PC-3 (cell line): ENCODE data around the gene EVL. TPM values are rescaled to one million over a fixed set of nuclear protein-coding genes. Genes with fewer than 3 reads are reported as not detected.

Source experiments
- ATAC-seq: fragments of 200-7000 bp; cut with Tn5 transposase; 2 replicates; pipeline ENCODE4 v1.9.1; 2020; ENCODE audit warnings: mild to moderate bottlenecking, moderate library complexity
- BruUV-seq: library from RNA; stranded (reverse); fragments of 400-500 nt; replicated peaks from 2 replicates; lab custom pipeline; 2021; lab: Mats Ljungman, UMichigan
- CTCF ChIA-PET: fragments of 300-600 bp; sonication (Branson Sonifier 250); formaldehyde crosslinking; loops from one replicate; lab custom pipeline; 2022; ENCODE audit warnings: antibody characterized with exemption; lab: Charles Lee
- POLR2A ChIA-PET: fragments of 300-600 bp; sonication (Branson Sonifier 250); formaldehyde crosslinking; loops from one replicate; lab custom pipeline; 2022; ENCODE audit warnings: antibody characterized with exemption; ENCODE audit not compliant: unreplicated experiment; lab: Charles Lee
- DNase-seq: peaks from one replicate; pipeline ENCODE4 v3.0.0-alpha.2; 2015
- H2AFZ ChIP-seq: fragments of 300-600 bp; sonication (generic); 2 replicates; pipeline ENCODE4 v1.6.0; 2016; ENCODE audit warnings: antibody characterized with exemption, low read length
- H3F3A ChIP-seq: fragments of 300-600 bp; sonication (generic); one replicate; pipeline ENCODE4 v1.6.0; 2017; ENCODE audit warnings: antibody characterized with exemption, low read length, control low read depth, mild to moderate bottlenecking; ENCODE audit not compliant: unreplicated experiment
- H3K27ac ChIP-seq: fragments of 300-600 bp; sonication (generic); 2 replicates; pipeline ENCODE4 v1.5.1; 2016; ENCODE audit warnings: mild to moderate bottlenecking, low read length
- H3K27me3 ChIP-seq: fragments of 300-600 bp; sonication (generic); 2 replicates; pipeline ENCODE4 v1.6.1; 2016; ENCODE audit warnings: low read length, mixed read lengths
- H3K36me3 ChIP-seq: fragments of 300-600 bp; sonication (generic); 2 replicates; pipeline ENCODE4 v1.6.1; 2016; ENCODE audit warnings: low read depth, mixed run types, low read length, mixed read lengths
- H3K4me1 ChIP-seq: fragments of 300-600 bp; sonication (generic); 2 replicates; pipeline ENCODE4 v1.5.1; 2016; ENCODE audit warnings: low read length; ENCODE audit not compliant: insufficient read depth
- H3K4me2 ChIP-seq: fragments of 300-600 bp; sonication (generic); 2 replicates; pipeline ENCODE4 v1.6.0; 2016; ENCODE audit warnings: low read length
- H3K4me3 ChIP-seq: fragments of 300-600 bp; sonication (generic); 2 replicates; pipeline ENCODE4 v1.5.1; 2016; ENCODE audit warnings: mild to moderate bottlenecking, low read length, mixed read lengths
- H3K79me2 ChIP-seq: fragments of 300-600 bp; sonication (generic); 2 replicates; pipeline ENCODE4 v1.6.1; 2017; ENCODE audit warnings: low read length, mixed read lengths
- H3K9ac ChIP-seq: fragments of 300-600 bp; sonication (generic); 2 replicates; pipeline ENCODE4 v1.6.0; 2016; ENCODE audit warnings: mild to moderate bottlenecking, low read length
- H3K9me2 ChIP-seq: fragments of 300-600 bp; sonication (generic); replicated peaks from 2 replicates; pipeline ENCODE4 v1.6.1; 2016; ENCODE audit warnings: mixed run types, low read length, mixed read lengths
- H3K9me3 ChIP-seq: fragments of 300-600 bp; sonication (generic); 2 replicates; pipeline ENCODE4 v1.6.1; 2016; ENCODE audit warnings: low read length, mixed read lengths
- H4K20me1 ChIP-seq: fragments of 300-600 bp; sonication (generic); 2 replicates; pipeline ENCODE4 v1.6.1; 2016; ENCODE audit warnings: low read length, mixed read lengths
- EZH2 ChIP-seq: fragments of 300-600 bp; sonication (generic); IDR thresholded peaks from one replicate; pipeline ENCODE4 v1.6.1; 2017; ENCODE audit warnings: antibody characterized with exemption, mild to moderate bottlenecking, low read length; ENCODE audit not compliant: unreplicated experiment
- EZH2phosphoT487 ChIP-seq: fragments of 300-600 bp; sonication (generic); IDR thresholded peaks from 2 replicates; pipeline ENCODE4 v1.6.1; 2018; ENCODE audit warnings: mild to moderate bottlenecking, antibody characterized with exemption, low read length, borderline replicate concordance
- intact Hi-C: fragments of 100-400 bp; cut with micrococcal nuclease; formaldehyde crosslinking; loops from 2 replicates; pipeline ENCODE4 v1.9.0; 2023
- total RNA-seq: library from RNA; depleted of rRNA; stranded (reverse); fragments of >200 nt; gene quantifications from 2 replicates; pipeline ENCODE4 v1.2.3, GENCODE V29; 2014
- TF ChIP-seq, protein P1 (sequence below): fragments of 300-600 bp; sonication (generic); conservative IDR thresholded peaks from 2 replicates; pipeline ENCODE4 v1.5.1; 2017; ENCODE audit warnings: antibody characterized with exemption, low read depth, mild to moderate bottlenecking, low read length

EVL gene
- total RNA-seq, 1 experiment from 2014 or later: 26.5 TPM

DNA sequence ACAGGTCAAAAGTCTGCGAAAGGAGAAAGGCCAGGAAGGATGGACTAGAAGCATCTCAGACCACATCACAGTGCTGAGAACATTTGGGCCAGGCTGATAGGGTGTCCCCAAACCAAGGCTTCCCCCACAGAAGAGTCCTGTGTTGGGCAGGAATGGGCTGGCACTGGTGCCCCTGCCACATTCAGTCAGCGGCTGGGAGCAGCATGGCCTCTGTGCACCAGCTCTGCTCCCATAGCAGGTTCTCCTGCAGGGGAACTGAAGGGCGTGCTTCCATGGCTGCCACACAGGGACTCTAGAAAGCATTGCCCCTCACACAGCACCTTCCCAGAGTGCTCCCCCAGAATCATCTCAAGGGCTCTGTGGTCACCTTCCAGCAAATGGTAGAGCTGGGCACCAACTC, 17.5 kb downstream of the EVL start:
- intact Hi-C loops: no loop called here
- H3K4me3 ChIP-seq: no peak overlapping the region
- H3K27me3 ChIP-seq: no peaks in the 10 kb centered on the region
- no peaks in the 10 kb centered on the region for H3F3A ChIP-seq
- H3K79me2 ChIP-seq: no peaks in the 10 kb centered on the region
- ChIA-PET POLR2A (no interaction called here), CTCF (no interaction called here)
- H3K9me2 ChIP-seq: no peaks in the 10 kb centered on the region
- no peak overlapping the region for H3K4me2 ChIP-seq
- H2AFZ ChIP-seq: no peak overlapping the region
- H3K27ac ChIP-seq: no peak overlapping the region
- no peaks in the 10 kb centered on the region for H4K20me1 ChIP-seq
- no peaks in the 10 kb centered on the region; the same call in 1 of the 2 replicates for H3K4me1 ChIP-seq
- DNase-seq (no peak), ATAC-seq (no peak)
- no TSS peak for BruUV-seq
- no peaks in the 10 kb centered on the region for H3K36me3 ChIP-seq
- TF ChIP-seq, protein P1, sequence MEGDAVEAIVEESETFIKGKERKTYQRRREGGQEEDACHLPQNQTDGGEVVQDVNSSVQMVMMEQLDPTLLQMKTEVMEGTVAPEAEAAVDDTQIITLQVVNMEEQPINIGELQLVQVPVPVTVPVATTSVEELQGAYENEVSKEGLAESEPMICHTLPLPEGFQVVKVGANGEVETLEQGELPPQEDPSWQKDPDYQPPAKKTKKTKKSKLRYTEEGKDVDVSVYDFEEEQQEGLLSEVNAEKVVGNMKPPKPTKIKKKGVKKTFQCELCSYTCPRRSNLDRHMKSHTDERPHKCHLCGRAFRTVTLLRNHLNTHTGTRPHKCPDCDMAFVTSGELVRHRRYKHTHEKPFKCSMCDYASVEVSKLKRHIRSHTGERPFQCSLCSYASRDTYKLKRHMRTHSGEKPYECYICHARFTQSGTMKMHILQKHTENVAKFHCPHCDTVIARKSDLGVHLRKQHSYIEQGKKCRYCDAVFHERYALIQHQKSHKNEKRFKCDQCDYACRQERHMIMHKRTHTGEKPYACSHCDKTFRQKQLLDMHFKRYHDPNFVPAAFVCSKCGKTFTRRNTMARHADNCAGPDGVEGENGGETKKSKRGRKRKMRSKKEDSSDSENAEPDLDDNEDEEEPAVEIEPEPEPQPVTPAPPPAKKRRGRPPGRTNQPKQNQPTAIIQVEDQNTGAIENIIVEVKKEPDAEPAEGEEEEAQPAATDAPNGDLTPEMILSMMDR: no peak
- TF ChIP-seq EZH2 (no peak), EZH2phosphoT487 (no peak)
- no peaks in the 10 kb centered on the region for H3K9me3 ChIP-seq
- H3K9ac ChIP-seq: no peak overlapping the region

DNA sequence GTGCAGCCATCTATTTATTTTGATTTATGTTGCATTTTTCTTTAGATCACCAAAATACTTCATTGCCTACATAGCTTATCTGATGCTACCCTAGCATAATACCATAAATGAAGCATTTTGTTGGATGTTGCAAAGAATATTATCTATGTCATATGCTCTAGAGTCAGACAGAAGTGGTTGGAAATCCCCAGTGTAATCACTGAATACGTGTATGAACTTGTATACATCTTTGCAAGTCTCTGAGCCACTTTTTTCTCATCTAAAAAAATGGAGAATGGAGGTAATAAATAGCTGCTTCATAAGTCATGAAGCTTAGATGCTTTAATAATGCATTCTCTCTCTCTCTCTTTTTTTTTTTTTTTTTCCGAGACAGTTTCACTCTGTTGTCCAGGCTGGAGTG, 18.5 kb downstream of the EVL start:
- Histone ChIP-seq H3K9me2 (no peaks in the 10 kb centered on the region), H3F3A (no peaks in the 10 kb centered on the region), H2AFZ (no peak overlapping the region), H4K20me1 (no peaks in the 10 kb centered on the region), H3K4me1 (no peaks in the 10 kb centered on the region; the same call in 1 of the 2 replicates), H3K79me2 (no peaks in the 10 kb centered on the region), H3K27me3 (no peaks in the 10 kb centered on the region), H3K27ac (no peak overlapping the region), H3K36me3 (no peaks in the 10 kb centered on the region), H3K9ac (no peak overlapping the region), H3K9me3 (no peaks in the 10 kb centered on the region), H3K4me2 (no peak overlapping the region), H3K4me3 (no peak overlapping the region)
- DNase-seq (no peak), ATAC-seq (no peak)
- intact Hi-C loops: no loop called here
- ChIA-PET POLR2A (no interaction called here), CTCF (interaction anchor here (0.7 kb wide), 1 partner anchor 13 kb away, joined by 15 read pairs; no protein-coding TSS in a partner anchor)
- no TSS peak for BruUV-seq
- no peak for TF ChIP-seq EZH2
- TF ChIP-seq, protein P1: no peak
- no peak for TF ChIP-seq EZH2phosphoT487

DNA sequence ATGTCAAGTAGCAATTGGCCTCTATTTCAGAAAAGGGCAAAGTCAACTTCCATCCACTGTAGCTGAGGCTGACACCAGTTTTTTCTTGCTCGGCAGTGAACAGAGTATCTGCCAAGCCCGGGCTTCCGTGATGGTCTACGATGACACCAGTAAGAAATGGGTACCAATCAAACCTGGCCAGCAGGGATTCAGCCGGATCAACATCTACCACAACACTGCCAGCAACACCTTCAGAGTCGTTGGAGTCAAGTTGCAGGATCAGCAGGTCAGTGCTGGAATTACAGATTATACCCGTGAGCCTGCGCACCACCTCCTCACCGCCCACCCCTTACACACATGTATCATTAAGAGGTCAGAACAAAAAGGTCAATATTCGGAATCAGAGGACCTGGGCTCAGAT, 19.4 kb downstream of the EVL start:
- H3K27me3 ChIP-seq: no peaks in the 10 kb centered on the region
- H3K4me2 ChIP-seq: no peak overlapping the region
- H4K20me1 ChIP-seq: no peaks in the 10 kb centered on the region
- H2AFZ ChIP-seq: no peak overlapping the region
- ATAC-seq (no peak), DNase-seq (no peak)
- ChIA-PET CTCF (interaction anchor here (0.7 kb wide), 1 partner anchor 12 kb away, joined by 15 read pairs; no protein-coding TSS in a partner anchor), POLR2A (no interaction called here)
- TF ChIP-seq EZH2 (no peak), EZH2phosphoT487 (no peak)
- TF ChIP-seq, protein P1: no peak
- H3K9me2 ChIP-seq: no peaks in the 10 kb centered on the region
- H3F3A ChIP-seq: no peaks in the 10 kb centered on the region
- H3K9ac ChIP-seq: no peak overlapping the region
- H3K79me2 ChIP-seq: no peaks in the 10 kb centered on the region
- no peaks in the 10 kb centered on the region for H3K36me3 ChIP-seq
- H3K9me3 ChIP-seq: no peaks in the 10 kb centered on the region
- intact Hi-C loops: no loop called here
- no peaks in the 10 kb centered on the region for H3K4me1 ChIP-seq
- BruUV-seq: no TSS peak
- no peak overlapping the region for H3K4me3 ChIP-seq
- no peak overlapping the region for H3K27ac ChIP-seq
